ENCODE measurements around the gene FRMPD4. TPM values are rescaled to one million over a fixed set of nuclear protein-coding genes. Genes with fewer than 3 reads are reported as not detected.

The FRMPD4 gene
- total RNA-seq, 1 donor from 2014 or later, result not detected

DNA sequence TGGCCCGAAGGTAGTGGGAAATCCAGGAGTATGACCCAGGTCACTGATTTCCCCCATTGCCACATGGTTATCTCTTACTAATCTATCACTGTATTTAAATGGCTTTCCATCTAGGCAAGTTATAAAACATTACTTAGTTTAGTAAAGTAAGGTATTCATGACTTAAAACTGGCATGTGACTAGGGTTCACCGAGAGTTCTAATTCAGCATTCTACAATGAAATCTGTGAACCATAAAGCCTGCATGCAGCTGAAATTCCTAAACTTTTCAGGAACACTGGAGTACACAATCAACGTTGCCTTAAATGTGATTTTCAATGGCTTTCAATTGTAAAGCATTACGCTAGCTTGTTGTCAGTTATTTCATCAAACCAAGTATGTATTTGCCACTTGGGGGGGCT lies 630.2 kb downstream of the FRMPD4 start:
- POLR2A ChIA-PET, result no interaction called here
- TF ChIP-seq CTCF (IDR thresholded peaks at IDR 0.05), result no peak

GRCh38 chrX:12770440-12770839 lies 632.2 kb downstream of the FRMPD4 start:
- peaks cover 9% of the 10 kb centered on the region for H3K4me1 Mint-ChIP-seq
- no peaks in the 10 kb centered on the region for H3K9me3 Mint-ChIP-seq
- POLR2A ChIA-PET, result no interaction called here
- H3K27ac Mint-ChIP-seq, result no peak overlapping the region
- ATAC-seq (ENCODE audit: low read depth), result no peak
- no peak overlapping the region for H3K4me3 Mint-ChIP-seq
- no peak for DNase-seq
- H3K36me3 Mint-ChIP-seq (ENCODE audit: low read depth), result no peaks in the 10 kb centered on the region
- H3K27me3 Mint-ChIP-seq, result no peaks in the 10 kb centered on the region
- TF ChIP-seq CTCF (IDR thresholded peaks at IDR 0.05), result no peak
- intact Hi-C loops (cut with micrococcal nuclease), result loop anchor here (1.0 to 10.0 kb wide), 4 partner anchors 206 to 1626 kb away; no protein-coding TSS in a partner anchor
- CTCF ChIA-PET, result interaction anchor here (1.3 to 3.6 kb wide), 4 partner anchors 12 to 690 kb away, joined by 5 to 9 read pairs (median 8); partner anchors contain the start of gene PRPS2

More for the DNA sequence above, 630.2 kb downstream of the FRMPD4 start:
- intact Hi-C loops (cut with micrococcal nuclease), result no loop called here
- Mint-ChIP-seq H3K9me3 (no peaks in the 10 kb centered on the region), H3K27ac (no peak overlapping the region), H3K4me3 (no peak overlapping the region), H3K4me1 (peaks cover 9% of the 10 kb centered on the region), H3K27me3 (no peaks in the 10 kb centered on the region), H3K36me3 (ENCODE audit: low read depth) (no peaks in the 10 kb centered on the region)
- DNase-seq (no peak), ATAC-seq (ENCODE audit: low read depth) (no peak)
- CTCF ChIA-PET, result no interaction called here

DNA sequence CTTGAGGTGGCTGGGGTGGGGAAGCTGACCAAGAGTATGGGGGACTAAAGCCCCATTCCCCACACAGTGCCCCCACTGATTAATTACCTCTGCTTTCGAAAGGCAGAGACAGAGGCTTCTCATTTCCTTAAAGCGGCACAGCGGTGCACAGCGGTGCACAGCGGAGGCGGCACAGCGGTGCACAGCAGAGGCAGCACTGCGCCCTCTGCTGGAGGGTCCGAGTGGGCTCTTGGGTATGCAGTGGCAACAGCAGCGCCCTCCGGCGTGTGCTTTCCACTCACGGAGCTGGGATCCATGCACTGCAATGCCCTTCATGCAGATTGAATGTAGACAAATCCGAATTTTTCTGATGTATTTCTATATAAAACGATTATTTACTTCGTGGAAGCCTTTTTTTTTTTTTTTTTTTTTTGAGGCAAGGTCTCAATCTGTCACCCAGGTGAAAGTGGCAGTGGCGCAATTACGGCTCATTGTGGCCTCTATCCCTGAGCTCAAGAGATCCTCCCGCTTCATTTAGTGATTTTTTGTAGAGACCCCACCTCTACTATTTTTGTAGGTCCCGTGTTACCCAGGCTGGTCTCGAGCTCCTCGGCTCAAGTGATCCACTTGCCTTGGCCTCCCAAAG lies 633.3 kb downstream of the FRMPD4 start:
- CTCF ChIA-PET, result interaction anchor here (0.6 to 3.6 kb wide), 6 partner anchors 9 to 71 kb away, joined by 3 to 12 read pairs (median 5); partner anchors contain the start of gene PRPS2
- Mint-ChIP-seq H3K9me3 (no peaks in the 10 kb centered on the region), H3K27me3 (no peaks in the 10 kb centered on the region), H3K4me1 (peaks cover 9% of the 10 kb centered on the region), H3K36me3 (ENCODE audit: low read depth) (no peaks in the 10 kb centered on the region), H3K4me3 (no peak overlapping the region), H3K27ac (no peak overlapping the region)
- no peak for TF ChIP-seq CTCF (IDR thresholded peaks at IDR 0.05)
- ATAC-seq (ENCODE audit: low read depth), result peak; percentile 100
- intact Hi-C loops (cut with micrococcal nuclease), result loop anchor here (1.0 to 10.0 kb wide), 6 partner anchors 69 to 1627 kb away; no protein-coding TSS in a partner anchor
- POLR2A ChIA-PET, result interaction anchor here (0.6 kb wide), 1 partner anchor 19 kb away, joined by 4 read pairs; the partner anchor contains the start of gene PRPS2
- DNase-seq, result peak; percentile 53

Measured in activated B cell treated with CpG ODN at 0.5 μM for 24 hours (primary cell).